ENCODE results near the gene U2SURP.

U2SURP gene

GRCh38 chr3:142963234-142963515 lies 38.2 kb upstream of the U2SURP start:
- TF ChIP-seq CTCF (IDR thresholded peaks at IDR 0.05; ENCODE audit: insufficient read depth, low read length) = no peak
- no peak for TF ChIP-seq REST (IDR thresholded peaks at IDR 0.05; ENCODE audit: insufficient replicate concordance, low read depth)
- TF ChIP-seq SPI1 (IDR thresholded peaks at IDR 0.05; ENCODE audit: borderline replicate concordance, low read depth) = no peak
- no peak for TF ChIP-seq POLR2AphosphoS5 (IDR thresholded peaks at IDR 0.05; ENCODE audit: low read depth)
- TF ChIP-seq GABPA (IDR thresholded peaks at IDR 0.05; ENCODE audit: low read depth) = no peak
- peaks cover 59% of the 10 kb centered on the region for H3K27me3 ChIP-seq (ENCODE audit: insufficient read depth, poor library complexity, severe bottlenecking)
- no peak overlapping the region for H3K27ac ChIP-seq (replicated peaks)
- H3K4me3 ChIP-seq (replicated peaks; ENCODE audit: insufficient read depth, low read length) = peak overlapping the region; percentile 65
- DNase-seq (ENCODE audit: low read depth in 1 of 2, low spot score in 1 of 2) = no peak

- no peak within 1 kb of the TSS for H3K27ac ChIP-seq (replicated peaks)
- peak within 1 kb of the TSS; percentile 65 for H3K4me3 ChIP-seq (replicated peaks; ENCODE audit: insufficient read depth, low read length)
- H3K27me3 ChIP-seq (ENCODE audit: insufficient read depth, poor library complexity, severe bottlenecking) = peaks cover 54% of the 10 kb centered on the region
- TF ChIP-seq SPI1 (IDR thresholded peaks at IDR 0.05; ENCODE audit: borderline replicate concordance, low read depth) = no peak
- no peak for TF ChIP-seq POLR2AphosphoS5 (IDR thresholded peaks at IDR 0.05; ENCODE audit: low read depth)
- no peak for TF ChIP-seq REST (IDR thresholded peaks at IDR 0.05; ENCODE audit: insufficient replicate concordance, low read depth)
- no peak for TF ChIP-seq CTCF (IDR thresholded peaks at IDR 0.05; ENCODE audit: insufficient read depth, low read length)
- no peak for TF ChIP-seq GABPA (IDR thresholded peaks at IDR 0.05; ENCODE audit: low read depth)
- DNase-seq (ENCODE audit: low read depth in 1 of 2, low spot score in 1 of 2) = no peak
Observed at GRCh38 chr3:142963516-142964448, 37.6 kb upstream of the U2SURP start, which contains the start of gene PAQR9. TSS of gene PAQR9 (minus strand) at chr3:142963674. CDS start at chr3:142963336, 338 bp downstream.

GRCh38 chr3:142965581-142965980 lies 35.8 kb upstream of the U2SURP start:
- H3K27me3 ChIP-seq (ENCODE audit: insufficient read depth, poor library complexity, severe bottlenecking) = peaks cover 42% of the 10 kb centered on the region
- H3K27ac ChIP-seq (replicated peaks) = no peak overlapping the region
- no peak for DNase-seq (ENCODE audit: low read depth in 1 of 2, low spot score in 1 of 2)
- no peak for TF ChIP-seq REST (IDR thresholded peaks at IDR 0.05; ENCODE audit: insufficient replicate concordance, low read depth)
- no peak for TF ChIP-seq SPI1 (IDR thresholded peaks at IDR 0.05; ENCODE audit: borderline replicate concordance, low read depth)
- TF ChIP-seq CTCF (IDR thresholded peaks at IDR 0.05; ENCODE audit: insufficient read depth, low read length) = no peak
- TF ChIP-seq POLR2AphosphoS5 (IDR thresholded peaks at IDR 0.05; ENCODE audit: low read depth) = no peak
- TF ChIP-seq GABPA (IDR thresholded peaks at IDR 0.05; ENCODE audit: low read depth) = no peak
- no peak overlapping the region for H3K4me3 ChIP-seq (replicated peaks; ENCODE audit: insufficient read depth, low read length)
